Bronchial epithelial cell (primary cell): ENCODE data around the gene CDH3. TPM values are rescaled to one million over a fixed set of nuclear protein-coding genes. Genes with fewer than 3 reads are reported as not detected.

ENCODE experiments used
- DNase-seq: peaks from one replicate; pipeline ENCODE4 v3.0.0-alpha.2; 2010; ENCODE audit warnings: low read depth
- FAIRE-seq: peaks from 2 replicates; lab custom pipeline; 2011; peaks lifted over from hg19 to GRCh38; lab: Jason Lieb, UNC
- H3K27me3 ChIP-seq: 2 replicates; pipeline ENCODE4 v1.5.1; 2011; ENCODE audit warnings: low read length; ENCODE audit not compliant: control insufficient read depth, insufficient read depth
- H3K36me3 ChIP-seq: 2 replicates; pipeline ENCODE4 v1.5.1; 2011; ENCODE audit warnings: low read length; ENCODE audit not compliant: control insufficient read depth, insufficient read depth
- H3K4me3 ChIP-seq: 2 replicates; pipeline ENCODE4 v1.5.1; 2011; ENCODE audit warnings: mild to moderate bottlenecking, low read depth, low read length, control low read depth
- CTCF ChIP-seq: IDR thresholded peaks from 2 replicates; pipeline ENCODE4 v1.5.1; 2011; ENCODE audit warnings: mild to moderate bottlenecking, moderate library complexity, low read length, control low read depth, inconsistent platforms; ENCODE audit not compliant: insufficient read depth, severe bottlenecking
- total RNA-seq: library from RNA; depleted of rRNA; stranded (reverse); fragments of >200 nt; gene quantifications from 2 replicates; pipeline ENCODE4 v1.2.1, GENCODE V29; 2014

CDH3 gene
- total RNA-seq, 1 donor from 2014 or later, result 564 TPM

GRCh38 chr16:68608330-68608729, 36.8 kb upstream of the CDH3 start:
- no peak overlapping the region for H3K4me3 ChIP-seq
- FAIRE-seq (no peak), DNase-seq (no peak)
- no peak for TF ChIP-seq CTCF
- no peaks in the 10 kb centered on the region for H3K36me3 ChIP-seq
- H3K27me3 ChIP-seq, result no peaks in the 10 kb centered on the region

- Histone ChIP-seq H3K36me3 (no peaks in the 10 kb centered on the region), H3K27me3 (no peaks in the 10 kb centered on the region), H3K4me3 (no peak overlapping the region)
- FAIRE-seq (no peak), DNase-seq (peak; percentile 41)
- TF ChIP-seq CTCF, result no peak
Measured at GRCh38 chr16:68612996-68613395, 32.1 kb upstream of the CDH3 start.

- Histone ChIP-seq H3K27me3 (no peaks in the 10 kb centered on the region), H3K4me3 (no peak overlapping the region), H3K36me3 (no peaks in the 10 kb centered on the region)
- FAIRE-seq, result no peak
- DNase-seq, result peak; percentile 30
- TF ChIP-seq CTCF, result no peak
Measured at GRCh38 chr16:68617734-68618133, 27.4 kb upstream of the CDH3 start.

GRCh38 chr16:68626557-68626956, 18.6 kb upstream of the CDH3 start:
- DNase-seq (no peak), FAIRE-seq (no peak)
- Histone ChIP-seq H3K4me3 (no peak overlapping the region), H3K36me3 (no peaks in the 10 kb centered on the region), H3K27me3 (no peaks in the 10 kb centered on the region)
- TF ChIP-seq CTCF, result no peak

- Histone ChIP-seq H3K4me3 (no peak overlapping the region), H3K27me3 (no peaks in the 10 kb centered on the region), H3K36me3 (no peaks in the 10 kb centered on the region)
- DNase-seq, result no peak
- TF ChIP-seq CTCF, result no peak
- no peak for FAIRE-seq
Measured at GRCh38 chr16:68627951-68628425, 17.1 kb upstream of the CDH3 start.

GRCh38 chr16:68629351-68629910, 15.7 kb upstream of the CDH3 start:
- Histone ChIP-seq H3K36me3 (no peaks in the 10 kb centered on the region), H3K4me3 (no peak overlapping the region), H3K27me3 (no peaks in the 10 kb centered on the region)
- FAIRE-seq, result no peak
- no peak for TF ChIP-seq CTCF
- no peak for DNase-seq
